CD8-positive, alpha-beta memory T cell (primary cell): ENCODE results near the gene AXIN1. TPM values are rescaled to one million over a fixed set of nuclear protein-coding genes. Genes with fewer than 3 reads are reported as not detected.
"Not testable (repeated sequence)": the region's sequence is repeated elsewhere in the genome, so short reads cannot be mapped to it uniquely, and the experiment has no call there.

ENCODE experiments used
- CTCF ChIA-PET: fragments of 350-600 bp; sonication (Branson Sonifier 250); formaldehyde crosslinking; loops from one replicate; lab custom pipeline; 2021; ENCODE audit warnings: antibody characterized with exemption; lab: Charles Lee
- POLR2A ChIA-PET: fragments of 350-600 bp; sonication (Branson Sonifier 250); formaldehyde crosslinking; loops from one replicate; lab custom pipeline; 2021; ENCODE audit warnings: antibody characterized with exemption; lab: Charles Lee
- DNase-seq, 5 donors: peaks; one replicate each; pipeline versions ENCODE4 v3.0.0 to v3.0.0-alpha.2; 2020 to 2022; ENCODE audit warnings: mixed read lengths in 1 of 5
- H3K27ac ChIP-seq: one replicate; pipeline ENCODE4 v1.7.0; 2013; ENCODE audit warnings: low read depth, mild to moderate bottlenecking, low read length, moderate library complexity
- H3K27me3 ChIP-seq: 2 replicates; pipeline ENCODE4 v1.7.0; 2013; ENCODE audit warnings: low read length, mild to moderate bottlenecking; ENCODE audit not compliant: insufficient read depth, poor library complexity, severe bottlenecking
- H3K36me3 ChIP-seq: 2 replicates; pipeline ENCODE4 v1.7.0; 2013; ENCODE audit warnings: mild to moderate bottlenecking, low read length, moderate library complexity; ENCODE audit not compliant: insufficient read depth
- H3K4me1 ChIP-seq: 2 replicates; pipeline ENCODE4 v1.7.0; 2013; ENCODE audit warnings: mild to moderate bottlenecking, low read length, moderate library complexity; ENCODE audit not compliant: insufficient read depth
- H3K4me3 ChIP-seq: 2 replicates; pipeline ENCODE4 v1.7.0; 2013; ENCODE audit warnings: mild to moderate bottlenecking, low read length
- H3K9me3 ChIP-seq: 2 replicates; pipeline ENCODE4 v1.7.0; 2013; ENCODE audit warnings: mild to moderate bottlenecking, low read length
- H3K27ac Mint-ChIP-seq, 8 donors: one replicate each; pipeline ENCODE4 v1.8.0; 2020 to 2021; ENCODE audit warnings: mixed read lengths in 8 of 8, mild to moderate bottlenecking in 6 of 8, inconsistent platforms in 3 of 8, moderate library complexity in 3 of 8
- H3K27me3 Mint-ChIP-seq, 2 donors: one replicate each; pipeline ENCODE4 v1.8.0; 2020 to 2021; ENCODE audit warnings: mixed read lengths in 2 of 2, mild to moderate bottlenecking in 1 of 2, moderate library complexity in 1 of 2
- H3K36me3 Mint-ChIP-seq, 3 donors: one replicate each; pipeline ENCODE4 v1.8.0; 2020 to 2021; ENCODE audit warnings: mixed read lengths in 3 of 3, inconsistent platforms in 1 of 3, mild to moderate bottlenecking in 1 of 3
- H3K4me1 Mint-ChIP-seq, 3 donors: one replicate each; pipeline ENCODE4 v1.8.0; 2020 to 2021; ENCODE audit warnings: mixed read lengths in 3 of 3, inconsistent platforms in 1 of 3, mild to moderate bottlenecking in 1 of 3
- H3K4me3 Mint-ChIP-seq, 7 donors: one replicate each; pipeline ENCODE4 v1.8.0; 2020 to 2021; ENCODE audit warnings: mixed read lengths in 7 of 7, mild to moderate bottlenecking in 6 of 7, moderate library complexity in 4 of 7, inconsistent platforms in 2 of 7
- H3K9me3 Mint-ChIP-seq, 5 donors: one replicate each; pipeline ENCODE4 v1.8.0; 2020 to 2022; ENCODE audit warnings: mixed read lengths in 5 of 5, mild to moderate bottlenecking in 3 of 5, moderate library complexity in 2 of 5, inconsistent platforms in 1 of 5
- polyA plus RNA-seq: library from polyadenylated mRNA; unstranded; fragments of 300-500 nt; fragmentation: Illumina TruSeq; gene quantifications from one replicate; pipeline ENCODE4 v1.2.3, GENCODE V29; 2021
- total RNA-seq, 2 experiments: library from RNA; stranded (reverse); gene quantifications; one replicate each; pipeline ENCODE4 v1.2.3, GENCODE V29; 2021

The AXIN1 gene
- total and polyA plus RNA-seq, 3 experiments from 2014 or later: 6.9 to 26.3 (median 24.7) TPM

GRCh38 chr16:342455-343213, 9.9 kb downstream of the AXIN1 start:
- Mint-ChIP-seq H3K4me3 (peak overlapping the region in 5 of 7 donors; percentile 17 to 78 (median 46)), H3K36me3 (peaks cover 0 to 61% (median 21%) of the 10 kb centered on the region in 3 donors), H3K27ac (peak overlapping the region in 6 of 8 donors; percentile 47 to 84 (median 74)), H3K9me3 (no peaks in the 10 kb centered on the region), H3K27me3 (no peaks in the 10 kb centered on the region), H3K4me1 (peaks cover 68 to 82% (median 74%) of the 10 kb centered on the region in 3 donors)
- Histone ChIP-seq H3K4me3 (no peak overlapping the region), H3K27ac (no peak overlapping the region), H3K27me3 (no peaks in the 10 kb centered on the region), H3K4me1 (peaks cover 66% of the 10 kb centered on the region), H3K36me3 (peaks cover 12% of the 10 kb centered on the region), H3K9me3 (no peaks in the 10 kb centered on the region)
- peak in 1 of 5 donors; percentile 45 for DNase-seq
- ChIA-PET CTCF (no interaction called here), POLR2A (interaction anchor here (0.6 kb wide), 1 partner anchor 72 kb away, joined by 5 read pairs; no protein-coding TSS in a partner anchor)

GRCh38 chr16:341974-342336, 10.6 kb downstream of the AXIN1 start:
- H3K4me3 Mint-ChIP-seq: peak overlapping the region in 1 of 7 donors; percentile 49
- DNase-seq, H3K9me3 ChIP-seq, H3K4me3 ChIP-seq, H3K27me3 Mint-ChIP-seq, H3K9me3 Mint-ChIP-seq, H3K27ac ChIP-seq, H3K27me3 ChIP-seq: not testable (repeated sequence)
- CTCF ChIA-PET: interaction anchor here (0.7 kb wide), 1 partner anchor 28 kb away, joined by 3 read pairs; no protein-coding TSS in a partner anchor
- POLR2A ChIA-PET: interaction anchor here (0.6 kb wide), 1 partner anchor 72 kb away, joined by 5 read pairs; no protein-coding TSS in a partner anchor
- Histone ChIP-seq H3K4me1 (peaks cover 63% of the 10 kb centered on the region), H3K36me3 (peaks cover 12% of the 10 kb centered on the region)
- H3K27ac Mint-ChIP-seq: peak overlapping the region in 6 of 8 donors; percentile 30 to 84 (median 50)
- peaks cover 0 to 56% (median 16%) of the 10 kb centered on the region in 3 donors for H3K36me3 Mint-ChIP-seq
- peaks cover 66 to 81% (median 67%) of the 10 kb centered on the region in 3 donors for H3K4me1 Mint-ChIP-seq

- H3K4me1 Mint-ChIP-seq: peaks cover 63 to 77% (median 63%) of the 10 kb centered on the region in 3 donors
- H3K9me3 ChIP-seq, DNase-seq, H3K27me3 Mint-ChIP-seq, H3K9me3 Mint-ChIP-seq, POLR2A ChIA-PET, H3K27ac ChIP-seq, H3K27me3 ChIP-seq, H3K36me3 ChIP-seq, H3K4me3 ChIP-seq: not testable (repeated sequence)
- peaks cover 0 to 52% (median 16%) of the 10 kb centered on the region in 3 donors for H3K36me3 Mint-ChIP-seq
- H3K4me1 ChIP-seq: peaks cover 59% of the 10 kb centered on the region
- CTCF ChIA-PET: interaction anchor here (0.7 kb wide), 1 partner anchor 27 kb away, joined by 3 read pairs; no protein-coding TSS in a partner anchor
- peak overlapping the region in 4 of 8 donors; percentile 30 to 73 (median 48) for H3K27ac Mint-ChIP-seq
- H3K4me3 Mint-ChIP-seq: peak overlapping the region in 1 of 7 donors; percentile 49
Observed at GRCh38 chr16:341095-341973, 11.2 kb downstream of the AXIN1 start.

GRCh38 chr16:340370-341091, 12.0 kb downstream of the AXIN1 start:
- Mint-ChIP-seq H3K4me3 (peak overlapping the region in 6 of 7 donors; percentile 30 to 83 (median 70)), H3K27me3 (no peaks in the 10 kb centered on the region), H3K4me1 (peaks cover 61 to 77% (median 63%) of the 10 kb centered on the region in 3 donors), H3K27ac (peak overlapping the region in 5 of 8 donors; percentile 54 to 91 (median 75)), H3K9me3 (no peaks in the 10 kb centered on the region), H3K36me3 (peaks cover 0 to 44% (median 16%) of the 10 kb centered on the region in 3 donors)
- H3K4me1 ChIP-seq: peaks cover 56% of the 10 kb centered on the region
- no peaks in the 10 kb centered on the region for H3K9me3 ChIP-seq
- H3K4me3 ChIP-seq: peak overlapping the region; percentile 20
- no peak for DNase-seq
- POLR2A ChIA-PET: no interaction called here
- CTCF ChIA-PET: no interaction called here
- H3K27ac ChIP-seq: no peak overlapping the region
- peaks cover 5% of the 10 kb centered on the region for H3K36me3 ChIP-seq
- H3K27me3 ChIP-seq: no peaks in the 10 kb centered on the region

GRCh38 chr16:339680-340079, 12.8 kb downstream of the AXIN1 start:
- Histone ChIP-seq H3K4me3 (peak overlapping the region; percentile 20), H3K27me3 (no peaks in the 10 kb centered on the region), H3K36me3 (no peaks in the 10 kb centered on the region), H3K4me1 (peaks cover 62% of the 10 kb centered on the region), H3K27ac (no peak overlapping the region), H3K9me3 (no peaks in the 10 kb centered on the region)
- peak overlapping the region; percentile 24 to 91 (median 74) for H3K27ac Mint-ChIP-seq
- H3K36me3 Mint-ChIP-seq: peaks cover 0 to 36% (median 8%) of the 10 kb centered on the region in 3 donors
- H3K4me3 Mint-ChIP-seq: peak overlapping the region; percentile 50 to 83 (median 74)
- peaks cover 62 to 77% (median 63%) of the 10 kb centered on the region in 3 donors for H3K4me1 Mint-ChIP-seq
- peak in 2 of 5 donors; percentile 32 to 36 for DNase-seq
- ChIA-PET POLR2A (interaction anchor here (0.7 kb wide), 2 partner anchors 9 to 13 kb away, joined by 3 to 4 read pairs; partner anchors contain the start of gene AXIN1), CTCF (no interaction called here)
- H3K27me3 Mint-ChIP-seq: no peaks in the 10 kb centered on the region
- H3K9me3 Mint-ChIP-seq: no peaks in the 10 kb centered on the region

- Histone ChIP-seq H3K9me3 (no peaks in the 10 kb centered on the region), H3K36me3 (no peaks in the 10 kb centered on the region), H3K27me3 (no peaks in the 10 kb centered on the region), H3K4me1 (peaks cover 76% of the 10 kb centered on the region), H3K4me3 (no peak overlapping the region), H3K27ac (no peak overlapping the region)
- Mint-ChIP-seq H3K27me3 (no peaks in the 10 kb centered on the region), H3K27ac (peak overlapping the region in 3 of 8 donors; percentile 32 to 45 (median 42)), H3K9me3 (no peaks in the 10 kb centered on the region), H3K4me3 (peak overlapping the region in 3 of 7 donors; percentile 15 to 54 (median 52)), H3K36me3 (peaks cover 0 to 25% (median 6%) of the 10 kb centered on the region in 3 donors), H3K4me1 (peaks cover 71 to 83% (median 71%) of the 10 kb centered on the region in 3 donors)
- no peak for DNase-seq
- ChIA-PET CTCF (interaction anchor here (1.4 to 2.1 kb wide), 2 partner anchors 24 to 83 kb away, joined by 3 to 5 read pairs; no protein-coding TSS in a partner anchor), POLR2A (no interaction called here)
Observed at GRCh38 chr16:337975-338575, 14.4 kb downstream of the AXIN1 start.

GRCh38 chr16:337437-337836, 15.1 kb downstream of the AXIN1 start:
- no peak for DNase-seq
- Mint-ChIP-seq H3K36me3 (peaks cover 0 to 19% (median 3%) of the 10 kb centered on the region in 3 donors), H3K27ac (peak overlapping the region in 2 of 8 donors; percentile 29 to 32), H3K27me3 (no peaks in the 10 kb centered on the region), H3K9me3 (no peaks in the 10 kb centered on the region), H3K4me3 (peak overlapping the region in 1 of 7 donors; percentile 15), H3K4me1 (peaks cover 67 to 82% (median 70%) of the 10 kb centered on the region in 3 donors)
- no peaks in the 10 kb centered on the region for H3K9me3 ChIP-seq
- H3K4me1 ChIP-seq: peaks cover 69% of the 10 kb centered on the region
- no peaks in the 10 kb centered on the region for H3K27me3 ChIP-seq
- ChIA-PET CTCF (interaction anchor here (0.7 to 2.1 kb wide), 4 partner anchors 16 to 241 kb away, joined by 3 to 5 read pairs (median 4); no protein-coding TSS in a partner anchor), POLR2A (no interaction called here)
- no peaks in the 10 kb centered on the region for H3K36me3 ChIP-seq
- H3K4me3 ChIP-seq: no peak overlapping the region
- H3K27ac ChIP-seq: no peak overlapping the region
